Measurements from ENCODE around the gene AGPAT3. TPM values are rescaled to one million over a fixed set of nuclear protein-coding genes. Genes with fewer than 3 reads are reported as not detected.

The AGPAT3 gene
- polyA plus RNA-seq, 1 experiment: 36.1 TPM

DNA sequence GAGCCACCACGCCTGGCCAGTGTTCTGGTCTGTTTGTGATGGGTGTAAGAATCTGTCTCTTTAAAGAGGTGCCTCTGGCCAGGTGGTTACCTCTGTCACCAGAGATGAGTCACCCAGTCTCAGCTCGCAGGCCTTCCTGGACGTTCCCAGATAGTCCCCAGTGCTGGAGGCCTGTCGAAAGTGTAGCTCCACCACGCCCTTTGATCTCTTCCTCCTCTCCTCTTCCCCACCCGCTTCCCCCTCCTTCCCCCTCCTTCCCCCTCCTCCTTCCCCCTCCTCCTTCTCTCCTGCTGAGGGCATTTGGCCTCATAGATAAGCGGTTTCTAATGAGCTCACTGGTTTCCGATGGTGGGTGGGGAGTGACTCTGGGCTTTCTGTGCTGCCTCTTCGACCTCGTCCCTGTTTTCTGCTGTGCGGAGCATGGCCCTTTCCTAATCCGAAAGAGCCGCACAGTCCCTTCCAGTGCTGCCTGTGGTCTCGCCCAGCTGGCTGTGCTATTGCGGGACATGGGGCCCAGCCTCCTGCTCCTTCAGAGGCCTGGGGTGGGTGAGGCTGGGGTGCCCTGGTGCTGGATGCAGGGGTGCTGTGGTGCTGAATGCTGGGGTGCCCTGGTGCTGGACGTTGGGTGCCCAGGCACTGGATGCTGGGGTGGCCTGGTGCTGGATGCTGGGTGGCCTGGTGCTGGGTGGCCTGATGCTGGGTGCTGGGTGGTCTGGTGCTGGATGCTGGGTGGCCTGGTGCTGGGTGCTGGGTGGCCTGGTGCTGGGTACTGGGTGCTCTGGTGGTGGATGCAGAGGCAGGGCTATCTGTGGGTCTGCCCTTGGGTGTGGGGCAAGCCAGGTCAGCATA, 19.2 kb downstream of the AGPAT3 start:
- H3K27me3 ChIP-seq (ENCODE audit: control insufficient read depth, insufficient read depth, low read length): no peaks in the 10 kb centered on the region
- no peaks in the 10 kb centered on the region; the same call in 1 of the 2 replicates for H3K9me3 ChIP-seq (ENCODE audit: control insufficient read depth, insufficient read depth, low read length)
- peak overlapping the region; percentile 39 for H3K27ac ChIP-seq (ENCODE audit: low read depth, low read length)
- no peak for DNase-seq (ENCODE audit: low read depth, low spot score)
- ChIA-PET POLR2A (no interaction called here), CTCF (no interaction called here)
- no peak overlapping the region for H3K4me3 ChIP-seq (ENCODE audit: low read depth, low read length)
- TF ChIP-seq, protein P1, sequence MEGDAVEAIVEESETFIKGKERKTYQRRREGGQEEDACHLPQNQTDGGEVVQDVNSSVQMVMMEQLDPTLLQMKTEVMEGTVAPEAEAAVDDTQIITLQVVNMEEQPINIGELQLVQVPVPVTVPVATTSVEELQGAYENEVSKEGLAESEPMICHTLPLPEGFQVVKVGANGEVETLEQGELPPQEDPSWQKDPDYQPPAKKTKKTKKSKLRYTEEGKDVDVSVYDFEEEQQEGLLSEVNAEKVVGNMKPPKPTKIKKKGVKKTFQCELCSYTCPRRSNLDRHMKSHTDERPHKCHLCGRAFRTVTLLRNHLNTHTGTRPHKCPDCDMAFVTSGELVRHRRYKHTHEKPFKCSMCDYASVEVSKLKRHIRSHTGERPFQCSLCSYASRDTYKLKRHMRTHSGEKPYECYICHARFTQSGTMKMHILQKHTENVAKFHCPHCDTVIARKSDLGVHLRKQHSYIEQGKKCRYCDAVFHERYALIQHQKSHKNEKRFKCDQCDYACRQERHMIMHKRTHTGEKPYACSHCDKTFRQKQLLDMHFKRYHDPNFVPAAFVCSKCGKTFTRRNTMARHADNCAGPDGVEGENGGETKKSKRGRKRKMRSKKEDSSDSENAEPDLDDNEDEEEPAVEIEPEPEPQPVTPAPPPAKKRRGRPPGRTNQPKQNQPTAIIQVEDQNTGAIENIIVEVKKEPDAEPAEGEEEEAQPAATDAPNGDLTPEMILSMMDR (IDR thresholded peaks at IDR 0.05; ENCODE audit: low read depth, low read length): no peak

DNA sequence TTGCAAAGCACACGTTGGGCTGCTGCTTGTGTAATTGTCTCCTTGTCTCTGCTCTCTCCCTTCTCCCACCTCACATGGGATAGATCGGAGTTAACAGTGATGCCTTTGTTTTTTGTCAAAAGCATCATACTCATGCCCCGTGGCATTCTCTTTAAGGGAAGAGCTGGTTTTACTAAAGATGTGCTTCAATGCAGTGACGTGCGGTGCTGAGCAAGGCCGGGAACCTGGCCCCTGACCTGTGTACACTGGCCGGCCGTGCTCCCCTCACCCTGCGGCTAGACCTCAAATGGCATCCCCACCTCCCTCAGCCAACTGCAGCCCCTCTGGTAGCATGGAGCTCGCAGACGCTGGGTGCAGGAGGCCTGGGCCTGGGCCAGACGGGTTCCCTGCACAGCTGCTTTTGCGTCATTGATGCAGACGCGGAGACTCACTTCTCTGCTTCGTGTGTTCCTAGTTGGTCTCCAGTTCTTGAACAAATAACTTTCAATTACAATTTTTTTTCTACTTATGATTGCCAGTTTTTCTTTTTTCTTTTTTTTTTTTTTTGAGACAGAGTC, 19.9 kb downstream of the AGPAT3 start:
- Histone ChIP-seq H3K9me3 (ENCODE audit: control insufficient read depth, insufficient read depth, low read length) (no peaks in the 10 kb centered on the region), H3K27ac (ENCODE audit: low read depth, low read length) (peak overlapping the region; percentile 21), H3K4me3 (ENCODE audit: low read depth, low read length) (no peak overlapping the region), H3K27me3 (ENCODE audit: control insufficient read depth, insufficient read depth, low read length) (no peaks in the 10 kb centered on the region)
- ChIA-PET CTCF (no interaction called here), POLR2A (no interaction called here)
- DNase-seq (ENCODE audit: low read depth, low spot score): no peak
- TF ChIP-seq, protein P1 (IDR thresholded peaks at IDR 0.05; ENCODE audit: low read depth, low read length): no peak

- no peak overlapping the region for H3K27ac ChIP-seq (ENCODE audit: low read depth, low read length)
- POLR2A ChIA-PET: no interaction called here
- TF ChIP-seq, protein P1 (IDR thresholded peaks at IDR 0.05; ENCODE audit: low read depth, low read length): no peak
- CTCF ChIA-PET: no interaction called here
- H3K4me3 ChIP-seq (ENCODE audit: low read depth, low read length): no peak overlapping the region
- no peaks in the 10 kb centered on the region for H3K9me3 ChIP-seq (ENCODE audit: control insufficient read depth, insufficient read depth, low read length)
- no peak for DNase-seq (ENCODE audit: low read depth, low spot score)
- no peaks in the 10 kb centered on the region for H3K27me3 ChIP-seq (ENCODE audit: control insufficient read depth, insufficient read depth, low read length)
Observed at GRCh38 chr21:43885721-43886120, 20.7 kb downstream of the AGPAT3 start.

DNA sequence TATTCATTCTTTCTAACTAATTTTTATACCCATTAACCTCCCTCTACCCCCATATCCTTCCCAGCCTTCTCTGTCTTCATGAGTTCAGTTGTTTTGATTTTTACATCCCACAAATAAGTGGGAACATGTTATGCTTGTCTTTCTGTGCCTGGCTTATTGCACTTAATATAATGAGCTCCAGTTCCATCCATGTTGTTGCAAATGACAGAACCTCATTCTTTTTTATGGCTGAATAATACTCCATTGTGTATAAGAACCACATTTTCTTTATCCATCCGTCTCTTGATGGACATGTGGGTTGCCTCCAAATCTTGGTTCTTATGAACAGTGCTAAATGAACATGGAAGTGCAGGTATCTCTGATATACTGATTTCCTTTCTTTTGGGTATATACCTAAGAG, 21.5 kb downstream of the AGPAT3 start:
- DNase-seq (ENCODE audit: low read depth, low spot score): no peak
- TF ChIP-seq, protein P1 (IDR thresholded peaks at IDR 0.05; ENCODE audit: low read depth, low read length): no peak
- POLR2A ChIA-PET: no interaction called here
- Histone ChIP-seq H3K9me3 (ENCODE audit: control insufficient read depth, insufficient read depth, low read length) (no peaks in the 10 kb centered on the region), H3K27me3 (ENCODE audit: control insufficient read depth, insufficient read depth, low read length) (no peaks in the 10 kb centered on the region), H3K4me3 (ENCODE audit: low read depth, low read length) (no peak overlapping the region), H3K27ac (ENCODE audit: low read depth, low read length) (no peak overlapping the region)
- CTCF ChIA-PET: no interaction called here

GRCh38 chr21:43889069-43889468, 24.0 kb downstream of the AGPAT3 start:
- DNase-seq (ENCODE audit: low read depth, low spot score): no peak
- Histone ChIP-seq H3K9me3 (ENCODE audit: control insufficient read depth, insufficient read depth, low read length) (peaks cover 10% of the 10 kb centered on the region; the same call in 1 of the 2 replicates), H3K27ac (ENCODE audit: low read depth, low read length) (no peak overlapping the region), H3K27me3 (ENCODE audit: control insufficient read depth, insufficient read depth, low read length) (no peaks in the 10 kb centered on the region), H3K4me3 (ENCODE audit: low read depth, low read length) (no peak overlapping the region)
- POLR2A ChIA-PET: no interaction called here
- TF ChIP-seq, protein P1 (IDR thresholded peaks at IDR 0.05; ENCODE audit: low read depth, low read length): no peak
- CTCF ChIA-PET: no interaction called here

Measured in AG04450 (cell line).